Right lung (tissue), 5 donors: ENCODE data around the gene IL1B. TPM values are rescaled to one million over a fixed set of nuclear protein-coding genes. Genes with fewer than 3 reads are reported as not detected.

Experiments used
- DNase-seq, 2 donors: peaks; one replicate each; pipeline ENCODE4 v3.0.0-alpha.2; 2013
- polyA plus RNA-seq, 5 donors: library from polyadenylated mRNA; unstranded; fragments of 120-200 nt; gene quantifications; one replicate each; pipeline versions ENCODE4 v1.2.1 to v1.2.3, GENCODE V29; 2013; ENCODE audit warnings: inconsistent platforms in 1 of 5, low replicate concordance in 1 of 5; ENCODE audit not compliant: insufficient read length in 5 of 5, insufficient read depth in 1 of 5

Gene IL1B
- polyA plus RNA-seq, 5 donors = 0.37 to 2.9 (median 1.2) TPM

DNA sequence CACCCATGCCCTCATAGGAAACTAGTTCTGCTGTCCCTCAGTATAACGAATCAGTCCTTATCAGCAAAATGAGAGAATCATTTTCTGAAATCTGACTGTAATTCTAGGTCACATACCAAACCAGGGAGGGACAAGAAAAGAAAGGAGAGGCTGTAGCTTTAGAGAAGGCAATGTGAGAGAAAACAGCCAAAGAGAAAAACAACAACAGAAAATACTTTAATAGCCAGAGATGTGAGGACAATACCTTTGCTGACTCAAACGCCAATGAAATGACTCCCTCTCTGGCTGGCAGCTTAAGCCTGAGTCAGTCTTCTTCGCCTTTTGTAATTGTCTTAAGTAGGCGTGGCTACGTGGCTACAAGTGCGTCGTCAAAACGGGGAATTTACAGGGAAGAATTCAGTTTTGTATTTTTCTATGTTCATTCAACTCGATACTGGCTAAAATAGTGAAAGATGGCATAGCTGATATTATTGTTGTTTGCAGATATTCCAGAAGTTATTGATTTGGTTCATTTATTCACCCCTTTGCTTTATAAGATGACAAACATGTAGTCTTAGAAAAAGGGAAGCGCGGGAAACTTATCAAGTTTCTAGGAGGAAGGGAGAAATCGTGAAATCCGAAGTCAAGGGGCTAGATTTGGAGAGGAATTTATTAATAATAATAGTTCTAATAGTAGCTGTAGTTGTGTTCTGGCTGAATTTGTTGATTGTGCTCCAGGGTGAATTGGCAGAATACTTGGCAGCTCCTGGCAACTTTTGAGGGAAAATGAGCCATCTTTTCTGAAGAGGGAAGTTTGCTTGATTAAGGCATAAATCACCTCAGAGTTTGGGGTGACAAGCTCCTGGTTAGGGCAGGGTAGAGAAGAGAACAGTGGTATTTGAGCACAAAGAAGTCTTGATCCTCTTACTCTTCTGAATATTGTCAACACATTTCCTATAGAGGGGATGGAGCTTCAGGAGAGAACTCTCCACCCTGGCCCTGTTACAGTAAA lies 52.1 kb downstream of the IL1B start, which contains the start of gene IL1A:
Gene IL1A, minus strand, starts transcription at position 295 of the 991 bp plus-strand sequence. CDS start 723 bp downstream, outside the sequence.
- no peak for DNase-seq

GRCh38 chr2:112783187-112783714 lies 53.3 kb downstream of the IL1B start:
- DNase-seq = no peak

DNA sequence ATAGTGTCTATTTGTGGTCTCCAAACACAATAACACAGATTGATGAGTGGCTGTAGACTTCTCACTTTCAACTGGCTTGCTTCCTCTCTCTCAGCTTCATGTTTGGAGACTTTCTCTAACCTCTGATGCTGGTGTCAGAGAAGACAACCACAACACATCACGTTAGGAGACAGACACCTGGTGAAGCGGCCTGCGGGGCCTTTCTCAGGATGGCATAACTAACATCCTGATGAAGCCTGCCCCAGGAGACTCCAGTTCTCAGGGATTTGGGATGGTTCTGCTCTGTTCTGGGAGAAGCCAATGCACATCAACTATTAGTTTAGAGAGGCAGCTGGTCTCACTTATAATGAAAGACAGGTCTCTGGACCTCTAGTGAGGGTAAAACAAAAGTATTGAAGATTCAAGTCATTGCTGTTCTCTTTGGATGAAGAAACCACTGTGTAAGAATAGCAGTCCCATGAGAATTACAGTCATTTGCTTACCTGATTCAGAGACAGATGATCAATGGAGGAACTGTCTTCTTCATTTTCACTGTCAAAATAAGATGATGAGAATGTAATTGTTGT lies 54.3 kb downstream of the IL1B start:
- DNase-seq = no peak

Other genes with a start within 250 kb of the IL1B start
- gene SLC20A1, start 190.8 kb downstream of the IL1B start, polyA plus RNA-seq = 10 to 100 TPM; 29.8 to 40.3 (median 35.7) TPM
- under 1 TPM in 2 of 5 donors, not detected in 3; 0.06 to 0.13 TPM for gene NT5DC4, start 115.8 kb downstream of the IL1B start, polyA plus RNA-seq
- gene CKAP2L, start 72.2 kb downstream of the IL1B start, polyA plus RNA-seq = 10 to 100 TPM in 4 of 5 donors, 1 to 10 TPM in 1; 8.8 to 35.9 (median 18.0) TPM
- gene IL1A, start 52.3 kb downstream of the IL1B start, polyA plus RNA-seq = under 1 TPM in 2 of 5 donors, not detected in 3; 0.12 to 0.20 TPM
- under 1 TPM; 0.18 to 0.65 (median 0.27) TPM for gene IL37, start 74.4 kb upstream of the IL1B start, polyA plus RNA-seq
- gene IL36G, start 141.2 kb upstream of the IL1B start, polyA plus RNA-seq = under 1 TPM; 0.10 to 0.46 (median 0.42) TPM
- not detected for gene IL36A, start 168.7 kb upstream of the IL1B start, polyA plus RNA-seq
- not detected for gene IL36B, start 216.1 kb upstream of the IL1B start, polyA plus RNA-seq
- gene IL36RN, start 222.4 kb upstream of the IL1B start, polyA plus RNA-seq = under 1 TPM in 2 of 5 donors, not detected in 3; 0.04 to 0.15 TPM
- not detected for gene IL1F10, start 231.2 kb upstream of the IL1B start, polyA plus RNA-seq